Hematopoietic multipotent progenitor cell (in vitro differentiated cells): Measurements from ENCODE around the gene ERC2. TPM values are rescaled to one million over a fixed set of nuclear protein-coding genes. Genes with fewer than 3 reads are reported as not detected.
"Not testable (repeated sequence)": the region's sequence is repeated elsewhere in the genome, so short reads cannot be mapped to it uniquely, and the experiment has no call there.

Experiments
- DNase-seq, 3 donors: peaks; one replicate each; pipeline ENCODE4 v3.0.0-alpha.2; 2011 to 2015; ENCODE audit warnings: low read depth in 2 of 3, low spot score in 2 of 3
- total RNA-seq: library from RNA; depleted of rRNA; stranded (reverse); fragments of >200 nt; gene quantifications from one replicate; pipeline ENCODE4 v1.2.3, GENCODE V29; 2012

ERC2 gene
- total RNA-seq, 1 donor = 0.54 TPM

GRCh38 chr3:55870594-55870993, 597.7 kb downstream of the ERC2 start:
- DNase-seq = no peak

DNA sequence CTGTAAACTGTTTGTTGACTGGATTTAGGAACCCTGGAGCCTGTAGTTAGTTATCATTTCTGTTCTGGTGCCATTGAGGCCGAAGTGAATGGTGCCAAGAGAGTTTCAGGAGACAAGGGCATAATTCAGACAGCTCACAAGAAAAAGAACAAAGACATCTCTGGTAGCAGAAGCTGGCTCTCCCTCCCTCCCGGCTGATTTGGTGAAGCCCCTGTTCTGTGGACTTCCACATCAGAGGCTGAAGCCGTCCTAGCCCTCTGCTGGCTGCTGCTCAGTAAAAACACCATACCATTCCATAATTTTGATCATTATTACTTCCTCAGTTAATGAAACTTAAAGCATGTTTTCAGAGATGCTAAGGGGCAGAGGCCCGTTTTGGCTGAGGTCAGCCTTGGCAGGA, 599.9 kb downstream of the ERC2 start:
- DNase-seq = no peak

DNA sequence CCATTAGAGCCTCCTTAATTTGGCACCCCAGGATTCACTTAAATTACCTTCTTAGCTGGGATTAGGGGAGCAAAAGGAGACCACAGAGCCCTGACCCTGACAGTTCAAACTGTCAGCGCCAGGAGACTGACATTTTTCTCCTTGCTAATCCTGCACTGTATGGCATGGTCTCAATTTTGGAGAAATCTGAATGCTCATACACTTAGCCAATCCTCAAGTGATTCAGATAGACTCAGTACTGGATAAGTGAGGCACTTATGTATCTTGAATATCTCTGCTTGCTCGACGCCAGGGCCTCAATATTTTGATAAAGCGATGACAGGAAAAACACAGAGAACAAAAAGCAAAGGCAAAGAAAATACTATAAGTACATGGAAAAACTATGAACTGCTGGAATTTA, 605.2 kb downstream of the ERC2 start:
- no peak for DNase-seq

- DNase-seq = no peak
Observed at GRCh38 chr3:55860049-55860721, 608.1 kb downstream of the ERC2 start.

DNA sequence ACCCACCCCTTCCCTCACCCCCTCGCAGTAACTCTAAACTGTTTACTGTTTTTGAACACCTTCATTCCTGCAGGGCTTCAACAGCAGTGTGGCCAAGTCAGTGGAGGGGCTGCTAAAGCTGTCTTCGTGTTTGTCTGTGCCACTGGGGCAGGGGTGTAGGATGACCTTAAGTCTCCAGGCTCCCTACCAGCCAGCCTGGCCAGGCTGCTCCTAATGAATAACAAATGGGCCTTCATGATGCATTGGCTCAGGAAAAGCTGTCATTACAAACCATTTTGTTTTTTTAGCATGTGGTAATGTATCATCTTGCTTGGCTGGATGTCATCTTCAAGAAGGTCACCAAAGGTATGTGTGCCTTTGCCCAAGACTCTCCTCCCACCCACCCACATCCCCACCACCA, 609.0 kb downstream of the ERC2 start:
- no peak for DNase-seq

GRCh38 chr3:55858727-55859126, 609.5 kb downstream of the ERC2 start:
- DNase-seq = no peak

- DNase-seq = no peak
Observed at GRCh38 chr3:55858302-55858701, 610.0 kb downstream of the ERC2 start.

GRCh38 chr3:55857633-55858032, 610.6 kb downstream of the ERC2 start:
- DNase-seq = no peak

- DNase-seq = no peak
Observed at GRCh38 chr3:55855311-55855710, 613.0 kb downstream of the ERC2 start.

- DNase-seq = no peak
Observed at GRCh38 chr3:55854494-55854893, 613.8 kb downstream of the ERC2 start.

DNA sequence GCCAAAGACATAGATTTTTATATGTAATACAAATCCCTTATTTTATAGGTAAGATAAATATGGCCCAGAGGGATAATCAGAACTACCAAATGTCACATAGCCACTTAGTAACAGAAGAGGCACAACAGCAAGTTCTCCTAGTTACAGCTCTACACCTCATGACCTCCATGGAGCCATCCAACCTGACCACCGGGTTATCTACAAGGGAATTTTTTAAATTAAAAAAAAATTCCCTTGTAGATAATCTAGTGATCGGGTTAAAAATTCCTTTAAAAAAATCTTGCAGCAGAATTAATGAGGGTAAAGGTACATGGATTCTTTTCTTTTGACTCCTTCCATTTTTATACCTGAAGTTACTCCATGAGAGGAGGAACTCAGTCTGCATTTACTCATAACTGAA, 615.9 kb downstream of the ERC2 start:
- no peak for DNase-seq

DNA sequence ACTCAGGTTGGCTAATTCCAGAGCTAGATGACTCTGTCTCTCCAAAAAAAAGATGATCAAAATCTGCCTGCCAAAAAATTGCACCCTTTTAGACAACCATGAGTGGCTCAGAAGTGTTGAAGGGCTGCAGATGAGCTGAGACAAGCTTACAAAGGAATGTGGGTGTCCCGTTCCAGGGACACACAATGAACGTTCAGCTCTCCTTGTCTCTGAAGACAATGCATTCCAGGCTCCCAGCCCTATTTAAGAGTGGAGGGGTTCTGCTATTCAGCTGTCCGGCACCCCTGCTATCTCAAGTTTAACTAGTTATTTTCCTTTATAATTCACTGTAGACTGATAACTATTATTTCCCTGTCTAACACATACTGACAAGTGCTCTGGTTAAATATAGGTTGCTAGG, 626.1 kb downstream of the ERC2 start:
- DNase-seq = no peak

- DNase-seq = not testable (repeated sequence)
Observed at GRCh38 chr3:55831876-55832275, 636.4 kb downstream of the ERC2 start.

GRCh38 chr3:55828712-55829111, 639.6 kb downstream of the ERC2 start:
- no peak for DNase-seq

DNA sequence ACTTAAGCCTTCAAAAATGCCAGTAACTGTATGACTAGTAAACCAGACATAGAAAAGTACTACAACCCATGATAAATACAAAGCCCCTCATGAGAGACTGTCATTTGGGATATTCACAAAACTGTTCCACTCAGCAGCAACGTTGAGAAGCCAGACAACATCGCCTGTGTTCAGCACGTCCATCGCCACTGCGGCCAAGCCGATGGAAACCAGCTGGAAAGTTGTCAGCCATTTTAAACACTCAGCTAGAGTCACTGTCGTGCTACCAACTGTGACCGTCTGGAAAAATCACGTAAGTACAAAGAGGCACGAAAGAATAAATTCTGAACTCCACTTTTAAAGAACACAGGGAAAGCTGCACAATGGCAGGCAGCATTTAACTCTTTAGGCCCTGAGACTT, 640.5 kb downstream of the ERC2 start:
- DNase-seq = no peak

DNA sequence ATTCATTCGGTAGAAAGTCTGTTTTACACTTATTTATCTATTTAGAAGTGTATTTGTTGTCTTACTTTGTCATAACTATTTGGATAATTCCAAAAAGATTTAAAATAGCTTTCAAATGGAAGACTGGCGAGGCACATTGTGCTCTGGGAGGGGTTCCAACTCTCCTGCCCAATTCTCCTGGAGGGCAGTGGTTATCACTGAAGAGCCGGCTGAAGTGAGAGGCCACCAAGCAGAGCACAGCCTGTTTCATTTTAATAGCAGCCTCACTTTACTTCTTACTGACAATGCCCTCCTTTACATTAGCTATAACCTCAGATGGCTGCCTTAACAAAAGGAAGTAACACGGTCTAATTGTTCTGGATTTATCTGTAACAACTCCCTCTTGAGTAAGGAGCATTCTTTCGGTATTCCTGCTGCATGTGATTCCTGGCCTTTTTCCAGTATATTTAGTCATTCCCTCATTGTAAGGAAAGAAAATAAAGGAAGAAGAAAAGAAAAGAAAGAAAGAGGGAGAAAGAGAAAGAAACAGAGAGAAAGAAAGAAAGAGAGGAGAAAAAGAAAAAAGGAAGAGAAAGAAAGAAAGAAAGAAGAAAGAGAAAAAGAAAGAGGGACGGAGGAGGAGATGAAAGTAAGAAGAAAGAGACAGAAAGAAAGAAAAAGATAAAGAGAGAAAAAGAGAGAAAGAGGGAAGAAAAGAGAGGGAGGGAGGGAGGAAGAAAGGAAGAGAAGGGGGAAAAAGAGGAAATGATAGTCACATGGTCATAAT, 641.4 kb downstream of the ERC2 start:
- DNase-seq = no peak

DNA sequence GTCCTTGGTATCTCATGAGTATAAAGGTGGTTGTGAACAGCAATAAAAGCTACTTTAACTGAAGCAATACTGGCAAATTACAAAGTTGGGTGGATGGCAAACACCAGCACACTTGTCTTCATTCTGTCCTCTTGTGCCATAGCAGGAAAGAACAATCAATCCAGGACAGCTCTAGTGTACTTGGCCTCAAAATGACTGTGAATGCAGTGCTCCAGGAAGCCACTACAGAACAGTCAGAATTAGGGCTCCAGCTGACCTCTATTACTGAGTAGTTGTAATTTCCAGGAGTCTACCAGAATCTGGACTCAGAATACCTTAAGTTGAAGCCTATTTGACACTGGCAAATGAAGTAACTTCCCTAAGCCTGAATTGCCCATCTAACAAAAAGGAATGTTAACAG, 642.2 kb downstream of the ERC2 start:
- no peak for DNase-seq

- no peak for DNase-seq
Observed at GRCh38 chr3:55824406-55824805, 643.9 kb downstream of the ERC2 start.

GRCh38 chr3:55823829-55824228, 644.4 kb downstream of the ERC2 start:
- no peak for DNase-seq

DNA sequence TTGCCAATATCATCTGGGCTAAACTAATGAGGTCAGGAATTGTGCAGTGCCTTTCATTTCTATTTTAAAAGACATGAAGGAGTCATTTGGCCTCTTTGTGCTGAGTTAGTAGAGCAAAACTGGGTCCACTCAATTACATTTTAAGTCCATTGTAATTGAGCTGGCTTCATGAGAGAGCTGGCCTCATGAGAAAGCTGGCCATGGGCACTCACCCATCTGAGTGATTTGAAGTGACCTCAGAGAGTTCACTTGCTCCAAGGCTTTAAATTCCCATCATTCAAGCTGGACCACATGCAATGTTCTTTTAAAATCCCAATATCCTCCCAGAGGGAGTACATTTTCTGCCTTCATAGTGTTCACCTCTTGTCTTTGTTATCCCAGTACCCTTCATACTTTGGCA, 645.3 kb downstream of the ERC2 start:
- no peak for DNase-seq

DNA sequence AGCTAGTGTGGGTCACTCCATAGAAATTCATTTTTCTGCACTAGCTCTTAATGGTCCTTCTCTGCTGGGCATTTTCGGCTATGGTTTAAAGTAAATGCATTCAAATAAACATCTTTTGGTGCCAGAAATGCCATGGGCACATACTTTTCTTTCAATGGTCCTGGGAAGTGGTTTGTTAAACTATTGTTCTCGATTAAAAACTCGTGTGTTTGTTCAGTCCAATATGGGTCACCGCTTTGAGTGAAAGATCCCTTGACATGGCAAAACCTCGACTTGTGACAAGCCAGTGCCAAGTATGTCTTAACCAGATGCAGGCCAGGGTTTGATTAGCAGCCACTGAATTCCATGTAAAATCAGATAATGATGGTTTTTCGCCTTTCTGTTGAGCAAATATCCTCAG, 649.3 kb downstream of the ERC2 start:
- DNase-seq = no peak

GRCh38 chr3:55818485-55818884, 649.8 kb downstream of the ERC2 start:
- no peak for DNase-seq
